ENCODE measurements around the gene PKHD1. TPM values are rescaled to one million over a fixed set of nuclear protein-coding genes. Genes with fewer than 3 reads are reported as not detected.

PKHD1 gene
- total RNA-seq, 2 donors from 2014 or later, result not detected

- Histone ChIP-seq H3K9me3 (no peaks in the 10 kb centered on the region), H3K4me3 (no peak overlapping the region), H3K27me3 (no peaks in the 10 kb centered on the region), H3K4me1 (no peaks in the 10 kb centered on the region), H3K36me3 (no peaks in the 10 kb centered on the region), H3K27ac (no peak overlapping the region)
- TF ChIP-seq CTCF (IDR thresholded peaks at IDR 0.05), result no peak
- DNase-seq (ENCODE audit: low spot score), result no peak
These were observed 37.7 kb upstream of the PKHD1 start for GRCh38 chr6:52125139-52125538.

GRCh38 chr6:52124126-52125121 is 37.0 kb upstream of the PKHD1 start:
- peaks cover 0 to under 1% of the 10 kb centered on the region in 2 donors for H3K9me3 ChIP-seq
- TF ChIP-seq CTCF (IDR thresholded peaks at IDR 0.05), result no peak
- H3K27ac ChIP-seq, result no peak overlapping the region
- no peaks in the 10 kb centered on the region for H3K4me1 ChIP-seq
- no peak for DNase-seq (ENCODE audit: low spot score)
- H3K4me3 ChIP-seq, result no peak overlapping the region
- H3K27me3 ChIP-seq, result no peaks in the 10 kb centered on the region
- H3K36me3 ChIP-seq, result no peaks in the 10 kb centered on the region

- Histone ChIP-seq H3K36me3 (no peaks in the 10 kb centered on the region), H3K4me1 (no peaks in the 10 kb centered on the region), H3K27ac (no peak overlapping the region), H3K9me3 (peaks cover 0 to 7% of the 10 kb centered on the region in 2 donors), H3K4me3 (no peak overlapping the region), H3K27me3 (no peaks in the 10 kb centered on the region)
- DNase-seq (ENCODE audit: low spot score), result no peak
- TF ChIP-seq CTCF (IDR thresholded peaks at IDR 0.05), result no peak
These were observed 35.8 kb upstream of the PKHD1 start for GRCh38 chr6:52123251-52123650.

- Histone ChIP-seq H3K9me3 (peaks cover 0 to 7% of the 10 kb centered on the region in 2 donors), H3K4me3 (no peak overlapping the region), H3K36me3 (no peaks in the 10 kb centered on the region), H3K27ac (no peak overlapping the region), H3K4me1 (no peaks in the 10 kb centered on the region), H3K27me3 (no peaks in the 10 kb centered on the region)
- no peak for TF ChIP-seq CTCF (IDR thresholded peaks at IDR 0.05)
- no peak for DNase-seq (ENCODE audit: low spot score)
These were observed 29.9 kb upstream of the PKHD1 start for GRCh38 chr6:52117352-52117751.

GRCh38 chr6:52116605-52116948 is 29.2 kb upstream of the PKHD1 start:
- no peak for DNase-seq (ENCODE audit: low spot score)
- no peaks in the 10 kb centered on the region for H3K27me3 ChIP-seq
- H3K9me3 ChIP-seq, result peaks cover 0 to 7% of the 10 kb centered on the region in 2 donors
- H3K4me3 ChIP-seq, result no peak overlapping the region
- no peaks in the 10 kb centered on the region for H3K4me1 ChIP-seq
- H3K27ac ChIP-seq, result no peak overlapping the region
- TF ChIP-seq CTCF (IDR thresholded peaks at IDR 0.05), result no peak
- no peaks in the 10 kb centered on the region for H3K36me3 ChIP-seq

All from right atrium auricular region (tissue), 2 donors.